Right atrium auricular region (tissue), 2 donors: ENCODE data around the gene ALDH1L1. TPM values are rescaled to one million over a fixed set of nuclear protein-coding genes. Genes with fewer than 3 reads are reported as not detected.

Experiments used
- DNase-seq: peaks from one replicate; pipeline ENCODE4 v3.0.0-alpha.2; 2019; ENCODE audit warnings: low spot score
- H3K27ac ChIP-seq, 2 donors: fragments of 200-600 bp; sonication (generic); 1 replicate in 1 of 2; 2 replicates in 1 of 2; pipeline ENCODE4 v1.5.1; 2016 to 2019
- H3K27me3 ChIP-seq, 2 donors: fragments of 200-600 bp; sonication (generic); one replicate each; pipeline versions ENCODE4 v1.5.1 to v1.6.0; 2017 to 2019
- H3K36me3 ChIP-seq: fragments of 200-600 bp; sonication (generic); one replicate; pipeline ENCODE4 v1.5.1; 2016
- H3K4me1 ChIP-seq, 2 donors: fragments of 200-600 bp; sonication (generic); one replicate each; pipeline versions ENCODE4 v1.5.1 to v1.6.0; 2017 to 2019
- H3K4me3 ChIP-seq, 2 donors: fragments of 200-600 bp; sonication (generic); 1 replicate in 1 of 2; 2 replicates in 1 of 2; pipeline ENCODE4 v1.5.1; 2017 to 2019; ENCODE audit warnings: mild to moderate bottlenecking in 1 of 2, moderate library complexity in 1 of 2
- H3K9me3 ChIP-seq, 2 donors: fragments of 200-600 bp; sonication (generic); one replicate each; pipeline ENCODE4 v1.5.1; 2019
- CTCF ChIP-seq, 2 donors: fragments of 200-600 bp; sonication (generic); IDR thresholded peaks; one replicate each; pipeline ENCODE4 v1.5.1; 2019; ENCODE audit warnings: antibody characterized with exemption in 2 of 2
- total RNA-seq, 2 donors: library from RNA; depleted of rRNA; stranded (reverse); fragments of >200 nt; gene quantifications; one replicate each; pipeline ENCODE4 v1.1.0, GENCODE V29; 2016

ALDH1L1 gene
- total RNA-seq, 2 donors from 2014 or later, result 13.7 to 24.0 TPM

- DNase-seq, result no peak
- no peak overlapping the region for H3K27ac ChIP-seq
- H3K27me3 ChIP-seq, result no peaks in the 10 kb centered on the region
- H3K9me3 ChIP-seq, result no peaks in the 10 kb centered on the region
- no peaks in the 10 kb centered on the region for H3K36me3 ChIP-seq
- H3K4me3 ChIP-seq, result no peak overlapping the region
- TF ChIP-seq CTCF (IDR thresholded peaks at IDR 0.05), result no peak
- peaks cover 0 to 15% of the 10 kb centered on the region in 2 donors for H3K4me1 ChIP-seq
Observed at GRCh38 chr3:126087552-126088175, 92.7 kb downstream of the ALDH1L1 start.

- Histone ChIP-seq H3K9me3 (no peaks in the 10 kb centered on the region), H3K36me3 (no peaks in the 10 kb centered on the region), H3K27me3 (no peaks in the 10 kb centered on the region), H3K4me3 (no peak overlapping the region), H3K4me1 (peaks cover 0 to 25% of the 10 kb centered on the region in 2 donors), H3K27ac (no peak overlapping the region)
- DNase-seq, result no peak
- TF ChIP-seq CTCF (IDR thresholded peaks at IDR 0.05), result no peak
Observed at GRCh38 chr3:126085841-126086240, 94.5 kb downstream of the ALDH1L1 start.

- H3K27me3 ChIP-seq, result no peaks in the 10 kb centered on the region
- H3K4me3 ChIP-seq, result no peak overlapping the region
- no peaks in the 10 kb centered on the region for H3K36me3 ChIP-seq
- peaks cover 0 to 25% of the 10 kb centered on the region in 2 donors for H3K4me1 ChIP-seq
- no peak for TF ChIP-seq CTCF (IDR thresholded peaks at IDR 0.05)
- no peaks in the 10 kb centered on the region for H3K9me3 ChIP-seq
- DNase-seq, result no peak
- no peak overlapping the region for H3K27ac ChIP-seq
Observed at GRCh38 chr3:126085276-126085675, 95.1 kb downstream of the ALDH1L1 start.

GRCh38 chr3:126084768-126085180, 95.6 kb downstream of the ALDH1L1 start:
- Histone ChIP-seq H3K4me3 (peak overlapping the region in 1 of 2 donors; percentile 92), H3K27ac (peak overlapping the region; percentile 91 to 92), H3K27me3 (no peaks in the 10 kb centered on the region), H3K9me3 (no peaks in the 10 kb centered on the region), H3K4me1 (peaks cover 0 to 25% of the 10 kb centered on the region in 2 donors), H3K36me3 (no peaks in the 10 kb centered on the region)
- no peak for DNase-seq
- no peak for TF ChIP-seq CTCF (IDR thresholded peaks at IDR 0.05)

GRCh38 chr3:126083913-126084767, 96.2 kb downstream of the ALDH1L1 start, which contains the start of gene SLC41A3:
SLC41A3 (minus strand) TSS chr3:126084124; CDS start chr3:126068219, 15,905 bp downstream.
- H3K36me3 ChIP-seq, result no peaks in the 10 kb centered on the region
- peak; percentile 47 to 61 for TF ChIP-seq CTCF (IDR thresholded peaks at IDR 0.05)
- peak within 1 kb of the TSS; percentile 77 to 92 for H3K4me3 ChIP-seq
- H3K4me1 ChIP-seq, result peaks cover 0 to 25% of the 10 kb centered on the region in 2 donors
- peak; percentile 83 for DNase-seq
- H3K27ac ChIP-seq, result peak within 1 kb of the TSS; percentile 91 to 92
- H3K27me3 ChIP-seq, result no peaks in the 10 kb centered on the region
- H3K9me3 ChIP-seq, result no peaks in the 10 kb centered on the region
